ENCODE results near the gene ST6GAL2. TPM values are rescaled to one million over a fixed set of nuclear protein-coding genes. Genes with fewer than 3 reads are reported as not detected.

Gene ST6GAL2
- total RNA-seq, 2 donors from 2014 or later, result 7.8 to 17.9 TPM

DNA sequence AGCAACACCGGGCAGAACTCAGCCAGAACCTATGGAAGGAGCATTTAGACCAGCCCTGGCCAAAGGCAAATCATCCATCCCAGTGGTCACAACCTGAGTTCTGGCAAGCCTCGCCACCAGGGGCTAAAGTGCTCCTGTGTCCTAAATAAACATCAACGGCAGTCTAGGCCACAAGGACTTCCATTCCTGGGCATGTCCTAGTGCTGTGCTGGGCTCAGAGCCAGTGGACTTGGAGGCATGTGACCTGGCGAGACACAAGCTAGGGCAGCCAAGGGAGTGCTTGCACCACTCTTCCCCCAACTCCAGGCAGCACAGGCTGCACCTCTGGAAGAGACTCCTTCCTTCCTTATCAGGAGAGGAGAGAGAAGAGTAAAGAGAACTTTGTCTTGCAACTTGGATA, 69.0 kb downstream of the ST6GAL2 start:
- H3K9me3 Mint-ChIP-seq, result peaks cover 2% of the 10 kb centered on the region
- Histone ChIP-seq H3K36me3 (ENCODE audit: control insufficient read depth, insufficient read depth, low read length) (no peaks in the 10 kb centered on the region), H3K27me3 (ENCODE audit: control insufficient read depth, insufficient read depth, low read length, poor library complexity, severe bottlenecking) (no peaks in the 10 kb centered on the region), H3K4me3 (ENCODE audit: low read length) (no peak overlapping the region), H3K27ac (ENCODE audit: low read depth, low read length) (no peak overlapping the region), H3K4me1 (ENCODE audit: control insufficient read depth, insufficient read depth, low read length) (no peaks in the 10 kb centered on the region), H3K9ac (ENCODE audit: extremely low read depth, low read length, poor library complexity, severe bottlenecking) (no peak overlapping the region), H3K9me3 (ENCODE audit: control insufficient read depth, low read length) (no peaks in the 10 kb centered on the region)
- TF ChIP-seq, protein P1, sequence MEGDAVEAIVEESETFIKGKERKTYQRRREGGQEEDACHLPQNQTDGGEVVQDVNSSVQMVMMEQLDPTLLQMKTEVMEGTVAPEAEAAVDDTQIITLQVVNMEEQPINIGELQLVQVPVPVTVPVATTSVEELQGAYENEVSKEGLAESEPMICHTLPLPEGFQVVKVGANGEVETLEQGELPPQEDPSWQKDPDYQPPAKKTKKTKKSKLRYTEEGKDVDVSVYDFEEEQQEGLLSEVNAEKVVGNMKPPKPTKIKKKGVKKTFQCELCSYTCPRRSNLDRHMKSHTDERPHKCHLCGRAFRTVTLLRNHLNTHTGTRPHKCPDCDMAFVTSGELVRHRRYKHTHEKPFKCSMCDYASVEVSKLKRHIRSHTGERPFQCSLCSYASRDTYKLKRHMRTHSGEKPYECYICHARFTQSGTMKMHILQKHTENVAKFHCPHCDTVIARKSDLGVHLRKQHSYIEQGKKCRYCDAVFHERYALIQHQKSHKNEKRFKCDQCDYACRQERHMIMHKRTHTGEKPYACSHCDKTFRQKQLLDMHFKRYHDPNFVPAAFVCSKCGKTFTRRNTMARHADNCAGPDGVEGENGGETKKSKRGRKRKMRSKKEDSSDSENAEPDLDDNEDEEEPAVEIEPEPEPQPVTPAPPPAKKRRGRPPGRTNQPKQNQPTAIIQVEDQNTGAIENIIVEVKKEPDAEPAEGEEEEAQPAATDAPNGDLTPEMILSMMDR (conservative IDR thresholded peaks at IDR 0.05), result no peak
- peaks cover 15% of the 10 kb centered on the region for H3K36me3 Mint-ChIP-seq (ENCODE audit: low read depth)
- whole genome bisulfite sequencing, 2 experiments (ENCODE audit: insufficient coverage in 1 of 2, insufficient read length in 1 of 2), result 93 to 100% methylated on average over 4 of the region's 4 CpGs
- no peak overlapping the region for H3K4me3 Mint-ChIP-seq
- no peaks in the 10 kb centered on the region for H3K4me1 Mint-ChIP-seq
- no peak for DNase-seq
- H3K27ac Mint-ChIP-seq, result no peak overlapping the region
- H3K27me3 Mint-ChIP-seq (ENCODE audit: insufficient read depth), result no peaks in the 10 kb centered on the region

DNA sequence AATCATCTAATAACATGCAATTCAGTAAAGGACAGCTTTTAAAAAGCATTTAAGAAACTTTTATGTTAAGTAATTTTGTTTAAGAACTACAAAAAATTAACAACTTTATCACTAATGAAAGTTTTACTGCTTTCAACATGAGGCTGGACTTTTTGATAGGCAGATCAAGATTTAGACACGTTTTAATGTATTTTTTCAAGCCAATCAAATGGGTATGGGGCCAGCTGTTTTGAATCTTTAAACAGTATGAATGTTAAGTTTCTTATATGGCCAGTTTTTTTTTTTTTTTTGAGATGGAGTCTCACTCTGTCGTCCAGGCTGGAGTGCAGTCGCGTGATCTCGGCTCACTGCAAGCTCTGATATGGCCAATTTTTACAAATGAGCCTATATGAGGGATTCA, 73.1 kb downstream of the ST6GAL2 start:
- DNase-seq, result no peak
- Histone ChIP-seq H3K4me1 (ENCODE audit: control insufficient read depth, insufficient read depth, low read length) (no peaks in the 10 kb centered on the region), H3K4me3 (ENCODE audit: low read length) (no peak overlapping the region), H3K36me3 (ENCODE audit: control insufficient read depth, insufficient read depth, low read length) (no peaks in the 10 kb centered on the region), H3K9ac (ENCODE audit: extremely low read depth, low read length, poor library complexity, severe bottlenecking) (no peak overlapping the region), H3K9me3 (ENCODE audit: control insufficient read depth, low read length) (no peaks in the 10 kb centered on the region), H3K27ac (ENCODE audit: low read depth, low read length) (no peak overlapping the region), H3K27me3 (ENCODE audit: control insufficient read depth, insufficient read depth, low read length, poor library complexity, severe bottlenecking) (no peaks in the 10 kb centered on the region)
- Mint-ChIP-seq H3K4me3 (no peak overlapping the region), H3K36me3 (ENCODE audit: low read depth) (peaks cover 16% of the 10 kb centered on the region), H3K27ac (no peak overlapping the region), H3K4me1 (no peaks in the 10 kb centered on the region), H3K27me3 (ENCODE audit: insufficient read depth) (no peaks in the 10 kb centered on the region), H3K9me3 (peaks cover 2% of the 10 kb centered on the region)
- WGBS, 2 experiments (ENCODE audit: insufficient coverage in 1 of 2, insufficient read length in 1 of 2), result 95 to 100% methylated on average over 1 to 5 of the region's 5 CpGs
- TF ChIP-seq, protein P1 (conservative IDR thresholded peaks at IDR 0.05), result no peak

DNA sequence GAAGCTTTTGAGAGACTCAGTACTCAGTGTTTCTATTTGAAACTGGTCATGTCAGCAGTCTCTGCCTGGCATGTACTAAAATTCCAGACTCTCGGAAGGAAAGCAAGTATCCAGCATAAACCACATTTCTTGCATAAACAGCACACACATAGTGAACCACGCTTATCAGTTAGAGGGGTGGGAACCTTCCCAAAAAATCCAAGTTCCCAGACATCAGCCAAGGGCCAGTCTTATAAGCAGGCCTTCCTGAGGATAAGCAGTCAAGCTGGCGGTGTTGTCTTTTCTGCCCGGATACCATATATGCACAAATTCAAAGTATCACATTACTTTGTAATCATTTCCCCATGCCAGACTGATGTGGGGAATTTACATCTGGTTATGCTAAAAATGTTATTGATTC, 73.6 kb downstream of the ST6GAL2 start:
- H3K4me3 Mint-ChIP-seq, result no peak overlapping the region
- Histone ChIP-seq H3K27me3 (ENCODE audit: control insufficient read depth, insufficient read depth, low read length, poor library complexity, severe bottlenecking) (no peaks in the 10 kb centered on the region), H3K9ac (ENCODE audit: extremely low read depth, low read length, poor library complexity, severe bottlenecking) (no peak overlapping the region), H3K4me1 (ENCODE audit: control insufficient read depth, insufficient read depth, low read length) (no peaks in the 10 kb centered on the region), H3K9me3 (ENCODE audit: control insufficient read depth, low read length) (no peaks in the 10 kb centered on the region), H3K36me3 (ENCODE audit: control insufficient read depth, insufficient read depth, low read length) (no peaks in the 10 kb centered on the region), H3K4me3 (ENCODE audit: low read length) (no peak overlapping the region), H3K27ac (ENCODE audit: low read depth, low read length) (no peak overlapping the region)
- no peaks in the 10 kb centered on the region for H3K4me1 Mint-ChIP-seq
- H3K27ac Mint-ChIP-seq, result no peak overlapping the region
- H3K9me3 Mint-ChIP-seq, result peaks cover 2% of the 10 kb centered on the region
- TF ChIP-seq, protein P1 (conservative IDR thresholded peaks at IDR 0.05), result no peak
- peaks cover 14% of the 10 kb centered on the region for H3K36me3 Mint-ChIP-seq (ENCODE audit: low read depth)
- 93 to 100% methylated on average over 2 to 4 of the region's 4 CpGs for WGBS, 2 experiments (ENCODE audit: insufficient coverage in 1 of 2, insufficient read length in 1 of 2)
- no peaks in the 10 kb centered on the region for H3K27me3 Mint-ChIP-seq (ENCODE audit: insufficient read depth)
- DNase-seq, result no peak
